ENCODE results near the gene GNAS. TPM values are rescaled to one million over a fixed set of nuclear protein-coding genes. Genes with fewer than 3 reads are reported as not detected.

GNAS gene
- 784 and 849 TPM in 2 replicates for total RNA-seq

- Mint-ChIP-seq H3K4me1 (peaks cover 33% of the 10 kb centered on the region), H3K36me3 (ENCODE audit: low read depth) (no peaks in the 10 kb centered on the region), H3K27me3 (peaks cover 28% of the 10 kb centered on the region), H3K4me3 (peak within 1 kb of the TSS; percentile 89), H3K9me3 (no peaks in the 10 kb centered on the region), H3K27ac (no peak within 1 kb of the TSS)
- intact Hi-C loops (cut with micrococcal nuclease): loop anchor here (2.0 to 5.0 kb wide), 2 partner anchors 200 to 616 kb away; partner anchors contain the start of gene STX16
- DNase-seq (peak; percentile 32), ATAC-seq (ENCODE audit: low read depth) (peak; percentile 32)
- ChIA-PET CTCF (interaction anchor here (0.6 to 1.5 kb wide), 3 partner anchors 22 to 711 kb away, joined by 3 read pairs; no protein-coding TSS in a partner anchor), POLR2A (interaction anchor here (0.6 to 1.9 kb wide), 3 partner anchors 36 to 561 kb away, joined by 3 to 5 read pairs (median 4); partner anchors contain the start of gene ATP5F1E)
- TF ChIP-seq, protein P1, sequence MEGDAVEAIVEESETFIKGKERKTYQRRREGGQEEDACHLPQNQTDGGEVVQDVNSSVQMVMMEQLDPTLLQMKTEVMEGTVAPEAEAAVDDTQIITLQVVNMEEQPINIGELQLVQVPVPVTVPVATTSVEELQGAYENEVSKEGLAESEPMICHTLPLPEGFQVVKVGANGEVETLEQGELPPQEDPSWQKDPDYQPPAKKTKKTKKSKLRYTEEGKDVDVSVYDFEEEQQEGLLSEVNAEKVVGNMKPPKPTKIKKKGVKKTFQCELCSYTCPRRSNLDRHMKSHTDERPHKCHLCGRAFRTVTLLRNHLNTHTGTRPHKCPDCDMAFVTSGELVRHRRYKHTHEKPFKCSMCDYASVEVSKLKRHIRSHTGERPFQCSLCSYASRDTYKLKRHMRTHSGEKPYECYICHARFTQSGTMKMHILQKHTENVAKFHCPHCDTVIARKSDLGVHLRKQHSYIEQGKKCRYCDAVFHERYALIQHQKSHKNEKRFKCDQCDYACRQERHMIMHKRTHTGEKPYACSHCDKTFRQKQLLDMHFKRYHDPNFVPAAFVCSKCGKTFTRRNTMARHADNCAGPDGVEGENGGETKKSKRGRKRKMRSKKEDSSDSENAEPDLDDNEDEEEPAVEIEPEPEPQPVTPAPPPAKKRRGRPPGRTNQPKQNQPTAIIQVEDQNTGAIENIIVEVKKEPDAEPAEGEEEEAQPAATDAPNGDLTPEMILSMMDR (IDR thresholded peaks at IDR 0.05): no peak
Measured at GRCh38 chr20:58852543-58853271, at the start of gene GNAS. Gene GNAS, plus strand, starts transcription at chr20:58852716.

GRCh38 chr20:58803533-58803932, 49.0 kb upstream of the GNAS start:
- H3K27me3 Mint-ChIP-seq: peaks cover 6% of the 10 kb centered on the region
- POLR2A ChIA-PET: no interaction called here
- no peaks in the 10 kb centered on the region for H3K36me3 Mint-ChIP-seq (ENCODE audit: low read depth)
- H3K4me1 Mint-ChIP-seq: no peaks in the 10 kb centered on the region
- no peaks in the 10 kb centered on the region for H3K9me3 Mint-ChIP-seq
- DNase-seq: no peak
- no peak overlapping the region for H3K27ac Mint-ChIP-seq
- TF ChIP-seq, protein P1 (IDR thresholded peaks at IDR 0.05): no peak
- CTCF ChIA-PET: no interaction called here
- intact Hi-C loops (cut with micrococcal nuclease): no loop called here
- no peak for ATAC-seq (ENCODE audit: low read depth)
- H3K4me3 Mint-ChIP-seq: no peak overlapping the region

GRCh38 chr20:58807801-58808200, 44.7 kb upstream of the GNAS start:
- Mint-ChIP-seq H3K36me3 (ENCODE audit: low read depth) (no peaks in the 10 kb centered on the region), H3K9me3 (no peaks in the 10 kb centered on the region), H3K27ac (no peak overlapping the region), H3K4me3 (no peak overlapping the region), H3K27me3 (peaks cover 12% of the 10 kb centered on the region), H3K4me1 (no peaks in the 10 kb centered on the region)
- intact Hi-C loops (cut with micrococcal nuclease): no loop called here
- TF ChIP-seq, protein P1 (IDR thresholded peaks at IDR 0.05): no peak
- no peak for DNase-seq
- ChIA-PET POLR2A (no interaction called here), CTCF (no interaction called here)
- ATAC-seq (ENCODE audit: low read depth): no peak

DNA sequence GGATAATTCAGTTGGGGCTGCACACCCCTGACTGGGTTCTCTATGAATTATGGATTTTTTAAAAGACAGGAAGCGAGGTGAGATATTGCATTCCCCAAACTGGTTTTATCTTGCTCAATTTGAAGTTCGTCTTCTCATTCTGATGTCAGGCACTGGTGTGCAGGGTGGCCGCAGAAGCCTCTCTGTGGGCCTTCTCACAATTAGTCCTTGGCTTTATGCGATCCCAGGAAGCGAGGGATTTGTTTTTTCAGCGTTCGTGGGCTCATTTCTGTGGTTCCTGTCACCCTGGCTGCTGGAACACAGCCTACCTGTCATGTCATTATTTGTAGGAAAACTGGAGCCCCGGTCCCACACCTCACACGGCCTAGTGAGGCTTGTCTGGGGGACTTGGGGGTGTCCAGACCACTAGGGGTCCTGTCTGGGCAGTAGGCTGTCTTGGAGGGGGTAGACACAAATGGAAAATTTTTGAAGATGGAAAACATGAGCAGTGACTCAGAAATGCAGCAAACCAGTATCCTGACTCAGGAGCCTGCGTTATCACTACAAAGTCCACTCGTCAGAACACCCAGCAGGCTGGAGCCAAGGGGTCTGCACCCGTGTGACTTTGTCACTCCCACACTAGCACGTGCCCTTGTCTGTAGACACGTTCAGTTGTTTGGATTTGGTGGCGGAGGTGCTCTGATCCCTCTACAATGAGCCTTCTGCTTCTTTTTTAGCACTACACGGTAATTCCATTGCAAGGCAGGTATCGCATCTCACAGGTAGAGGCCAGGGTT, 44.1 kb upstream of the GNAS start:
- Mint-ChIP-seq H3K27me3 (peaks cover 14% of the 10 kb centered on the region), H3K36me3 (ENCODE audit: low read depth) (no peaks in the 10 kb centered on the region), H3K4me1 (no peaks in the 10 kb centered on the region), H3K27ac (no peak overlapping the region), H3K4me3 (no peak overlapping the region), H3K9me3 (no peaks in the 10 kb centered on the region)
- intact Hi-C loops (cut with micrococcal nuclease): no loop called here
- DNase-seq (no peak), ATAC-seq (ENCODE audit: low read depth) (no peak)
- ChIA-PET POLR2A (no interaction called here), CTCF (no interaction called here)
- TF ChIP-seq, protein P1 (IDR thresholded peaks at IDR 0.05): no peak

Data from activated B cell treated with CpG ODN at 0.5 μM for 24 hours (primary cell).